SK-N-SH treated with all-trans-retinoic acid at 6 μM for 48 hours (cell line): ENCODE data around the gene CDC25C.

ENCODE experiments used
- ATAC-seq: fragments of 200-7000 bp; cut with Tn5 transposase; 3 replicates; pipeline ENCODE4 v1.9.1; 2020; ENCODE audit warnings: mild to moderate bottlenecking, moderate library complexity
- ARNTL ChIP-seq: fragments of 450-650 bp; formaldehyde crosslinking; IDR thresholded peaks from 2 replicates; pipeline ENCODE4 v1.5.0; 2020; ENCODE audit warnings: low read depth, mild to moderate bottlenecking, moderate library complexity, borderline replicate concordance
- BACH2 ChIP-seq: fragments of 250-450 bp; sonication (Bioruptor Pico); IDR thresholded peaks from 2 replicates; pipeline ENCODE4 v1.9.0; 2021; ENCODE audit warnings: mild to moderate bottlenecking, borderline replicate concordance
- CSDC2 ChIP-seq: fragments of 250-450 bp; sonication (Bioruptor Pico); IDR thresholded peaks from 2 replicates; pipeline ENCODE4 v1.5.0; 2020; ENCODE audit warnings: mild to moderate bottlenecking, moderate library complexity
- CSRNP3 ChIP-seq: fragments of 250-450 bp; sonication (Bioruptor Pico); IDR thresholded peaks from 2 replicates; pipeline ENCODE4 v1.5.1; 2021; ENCODE audit warnings: mild to moderate bottlenecking, moderate library complexity
- ESRRG ChIP-seq: fragments of 250-450 bp; sonication (Bioruptor Pico); IDR thresholded peaks from 2 replicates; pipeline ENCODE4 v1.6.1; 2021; ENCODE audit warnings: mild to moderate bottlenecking
- GLIS3 ChIP-seq: fragments of 250-450 bp; sonication (Bioruptor Pico); IDR thresholded peaks from 2 replicates; pipeline ENCODE4 v1.5.0; 2020; ENCODE audit warnings: mild to moderate bottlenecking, moderate library complexity
- ISL1 ChIP-seq: fragments of 250-450 bp; sonication (Bioruptor Pico); IDR thresholded peaks from 2 replicates; pipeline ENCODE4 v2.1.2; 2022; ENCODE audit warnings: mild to moderate bottlenecking, moderate library complexity
- PATZ1 ChIP-seq: fragments of 250-450 bp; sonication (Bioruptor Pico); IDR thresholded peaks from 2 replicates; pipeline ENCODE4 v1.8.0; 2020; ENCODE audit warnings: mild to moderate bottlenecking, moderate library complexity, borderline replicate concordance
- PPARA ChIP-seq: fragments of 250-450 bp; sonication (Bioruptor Pico); IDR thresholded peaks from 2 replicates; pipeline ENCODE4 v1.5.0; 2020; ENCODE audit warnings: mild to moderate bottlenecking, borderline replicate concordance
- RARB ChIP-seq: fragments of 250-450 bp; sonication (Bioruptor Pico); IDR thresholded peaks from 2 replicates; pipeline ENCODE4 v1.8.0; 2021; ENCODE audit warnings: mild to moderate bottlenecking, moderate library complexity
- SNAI2 ChIP-seq: fragments of 250-450 bp; sonication (Bioruptor Pico); IDR thresholded peaks from 2 replicates; pipeline ENCODE4 v1.5.0; 2020; ENCODE audit warnings: mild to moderate bottlenecking, moderate library complexity
- TCF4 ChIP-seq: fragments of 250-450 bp; sonication (Bioruptor Pico); IDR thresholded peaks from 2 replicates; pipeline ENCODE4 v1.8.0; 2021; ENCODE audit warnings: mild to moderate bottlenecking, moderate library complexity, borderline replicate concordance
- TOX ChIP-seq: fragments of 250-450 bp; sonication (Bioruptor Pico); IDR thresholded peaks from 2 replicates; pipeline ENCODE4 v1.8.0; 2021; ENCODE audit warnings: mild to moderate bottlenecking, moderate library complexity, borderline replicate concordance
- TSHZ2 ChIP-seq: fragments of 250-450 bp; sonication (Bioruptor Pico); IDR thresholded peaks from 2 replicates; pipeline ENCODE4 v1.5.0; 2020; ENCODE audit warnings: mild to moderate bottlenecking, moderate library complexity
- ZC3H10 ChIP-seq: fragments of 250-450 bp; sonication (Bioruptor Pico); IDR thresholded peaks from 2 replicates; pipeline ENCODE4 v1.5.1; 2021; ENCODE audit warnings: mild to moderate bottlenecking, moderate library complexity
- ZFP3 ChIP-seq: fragments of 250-450 bp; sonication (Bioruptor Pico); IDR thresholded peaks from 2 replicates; pipeline ENCODE4 v1.5.0; 2020; ENCODE audit warnings: mild to moderate bottlenecking, moderate library complexity
- ZFP30 ChIP-seq: fragments of 450-650 bp; formaldehyde crosslinking; IDR thresholded peaks from 2 replicates; pipeline ENCODE4 v1.5.0; 2022; ENCODE audit warnings: mild to moderate bottlenecking, moderate library complexity
- ZNF70 ChIP-seq: fragments of 450-650 bp; formaldehyde crosslinking; IDR thresholded peaks from 2 replicates; pipeline ENCODE4 v1.5.0; 2020; ENCODE audit warnings: mild to moderate bottlenecking, moderate library complexity
- ZNF8 ChIP-seq: fragments of 450-650 bp; formaldehyde crosslinking; IDR thresholded peaks from 2 replicates; pipeline ENCODE4 v1.5.0; 2020; ENCODE audit warnings: mild to moderate bottlenecking, moderate library complexity
- TF ChIP-seq, protein P1 (sequence below): fragments of 250-450 bp; sonication (Bioruptor Pico); IDR thresholded peaks from 2 replicates; pipeline ENCODE4 v1.5.1; 2020; ENCODE audit warnings: low read depth, mild to moderate bottlenecking, moderate library complexity

Gene CDC25C

GRCh38 chr5:138353560-138354080, 22.0 kb upstream of the CDC25C start:
- no peak for TF ChIP-seq CSDC2
- TF ChIP-seq RARB (CRISPR knock-in tag): no peak
- TF ChIP-seq SNAI2: no peak
- no peak for TF ChIP-seq GLIS3
- no peak for TF ChIP-seq PATZ1 (CRISPR knock-in tag)
- ATAC-seq: no peak

- ATAC-seq: peak; percentile 66
- TF ChIP-seq ZNF8: no peak
- no peak for TF ChIP-seq CSDC2
- TF ChIP-seq, protein P1, sequence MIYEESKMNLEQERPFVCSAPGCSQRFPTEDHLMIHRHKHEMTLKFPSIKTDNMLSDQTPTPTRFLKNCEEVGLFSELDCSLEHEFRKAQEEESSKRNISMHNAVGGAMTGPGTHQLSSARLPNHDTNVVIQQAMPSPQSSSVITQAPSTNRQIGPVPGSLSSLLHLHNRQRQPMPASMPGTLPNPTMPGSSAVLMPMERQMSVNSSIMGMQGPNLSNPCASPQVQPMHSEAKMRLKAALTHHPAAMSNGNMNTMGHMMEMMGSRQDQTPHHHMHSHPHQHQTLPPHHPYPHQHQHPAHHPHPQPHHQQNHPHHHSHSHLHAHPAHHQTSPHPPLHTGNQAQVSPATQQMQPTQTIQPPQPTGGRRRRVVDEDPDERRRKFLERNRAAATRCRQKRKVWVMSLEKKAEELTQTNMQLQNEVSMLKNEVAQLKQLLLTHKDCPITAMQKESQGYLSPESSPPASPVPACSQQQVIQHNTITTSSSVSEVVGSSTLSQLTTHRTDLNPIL: no peak
- no peak for TF ChIP-seq ZNF70
- TF ChIP-seq BACH2: no peak
- TF ChIP-seq TSHZ2: no peak
- no peak for TF ChIP-seq CSRNP3 (CRISPR knock-in tag)
- TF ChIP-seq GLIS3: no peak
Measured at GRCh38 chr5:138352722-138353559, 21.3 kb upstream of the CDC25C start.

DNA sequence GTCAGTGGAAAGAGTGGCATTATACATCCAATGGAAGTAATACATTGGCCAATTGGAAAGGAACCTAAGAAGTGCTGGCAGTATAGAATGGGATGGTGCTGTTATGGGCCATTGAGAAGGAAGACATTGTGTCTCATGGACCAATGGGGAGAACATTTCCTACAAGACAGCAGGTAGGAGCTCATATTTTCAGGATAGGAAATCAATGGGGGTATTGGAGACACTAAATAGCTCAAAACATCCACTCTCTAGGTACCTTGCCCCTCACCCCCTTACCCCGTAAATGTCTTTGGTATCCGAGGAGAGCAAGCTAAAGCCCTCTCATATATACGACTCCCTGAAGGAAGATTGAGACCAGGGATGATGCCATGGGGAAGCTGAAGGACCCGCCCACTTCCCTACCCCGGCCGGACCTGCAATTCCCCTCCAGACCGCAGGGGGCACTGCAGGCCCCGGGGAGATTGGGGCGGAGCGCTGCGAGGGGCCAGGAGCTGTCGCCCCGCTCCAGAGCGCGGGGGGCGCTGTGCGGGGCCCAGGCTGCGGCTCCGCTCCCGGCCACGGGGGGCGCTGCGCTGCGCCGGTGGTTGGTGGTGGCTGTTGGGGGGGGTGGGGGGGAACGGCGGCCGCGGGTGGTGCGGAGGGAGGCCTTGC, 20.6 kb upstream of the CDC25C start, which contains the start of gene KDM3B:
TSS of gene KDM3B (plus strand) at position 615 of the 651 bp plus-strand sequence. CDS start 111 bp downstream, outside the sequence.
- peak; percentile 69 for ATAC-seq
- TF ChIP-seq RARB (CRISPR knock-in tag) (no peak), TSHZ2 (no peak), ZFP3 (CRISPR knock-in tag) (no peak), PPARA (CRISPR knock-in tag) (no peak), ZNF8 (no peak), SNAI2 (no peak), ZNF70 (no peak), GLIS3 (no peak), ZC3H10 (CRISPR knock-in tag) (no peak), BACH2 (no peak), ZFP30 (CRISPR knock-in tag) (no peak), TOX (no peak)
- TF ChIP-seq, all 23 proteins: peak for 0

DNA sequence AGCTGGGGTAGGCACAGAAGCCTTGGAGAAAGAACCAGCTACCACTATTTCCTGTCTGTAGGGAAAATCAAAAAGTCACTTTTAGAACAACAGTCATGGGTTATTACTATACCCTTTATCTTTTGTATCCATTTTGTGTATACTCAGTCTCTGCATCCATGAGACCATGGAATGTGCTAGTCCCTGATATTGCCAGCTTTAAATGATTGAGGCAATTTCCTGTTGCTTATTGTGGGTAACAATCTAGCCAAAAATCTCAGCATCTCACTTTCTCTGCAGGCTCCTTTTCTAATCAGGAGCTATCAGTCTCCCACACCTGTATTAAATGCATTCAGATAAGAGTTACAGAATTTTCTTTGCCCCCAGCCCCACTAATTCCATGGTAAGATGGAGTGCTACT, 19.9 kb upstream of the CDC25C start:
- no peak for ATAC-seq
- no peak for TF ChIP-seq ZC3H10 (CRISPR knock-in tag)
- no peak for TF ChIP-seq RARB (CRISPR knock-in tag)
- TF ChIP-seq ZFP30 (CRISPR knock-in tag): no peak
- no peak for TF ChIP-seq PPARA (CRISPR knock-in tag)
- TF ChIP-seq BACH2: no peak
- no peak for TF ChIP-seq ZFP3 (CRISPR knock-in tag)
- no peak for TF ChIP-seq ISL1 (CRISPR knock-in tag)
- TF ChIP-seq ZNF8: no peak
- TF ChIP-seq TSHZ2: no peak
- TF ChIP-seq TCF4 (CRISPR knock-in tag): no peak
- TF ChIP-seq ESRRG (CRISPR knock-in tag): no peak
- no peak for TF ChIP-seq TOX
- TF ChIP-seq ARNTL (CRISPR knock-in tag): no peak
